Upper lobe of left lung (tissue), 6 donors: ENCODE data around the gene VPS9D1. TPM values are rescaled to one million over a fixed set of nuclear protein-coding genes. Genes with fewer than 3 reads are reported as not detected.

Source experiments
- ATAC-seq, 2 donors: fragments of 200-7000 bp; cut with Tn5 transposase; one replicate each; pipeline ENCODE4 v1.9.1; 2022; ENCODE audit warnings: mild to moderate bottlenecking in 2 of 2, moderate library complexity in 2 of 2; ENCODE audit not compliant: low FRiP score in 2 of 2
- DNase-seq, 2 donors: peaks; one replicate each; pipeline ENCODE4 v3.0.0-alpha.2; 2019 to 2020
- H3K27ac ChIP-seq, 4 donors: fragments of 200-600 bp; sonication (generic); one replicate each; pipeline ENCODE4 v1.5.1; 2016 to 2019
- H3K27me3 ChIP-seq, 4 donors: fragments of 200-600 bp; sonication (generic); one replicate each; pipeline ENCODE4 v1.5.1; 2017 to 2019
- H3K36me3 ChIP-seq, 4 donors: fragments of 200-600 bp; sonication (generic); one replicate each; pipeline ENCODE4 v1.5.1; 2016 to 2019
- H3K4me1 ChIP-seq, 4 donors: fragments of 200-600 bp; sonication (generic); one replicate each; pipeline ENCODE4 v1.5.1; 2018 to 2019
- H3K4me3 ChIP-seq, 4 donors: fragments of 200-600 bp; sonication (generic); one replicate each; pipeline ENCODE4 v1.5.1; 2017 to 2019; ENCODE audit warnings: mild to moderate bottlenecking in 2 of 4, moderate library complexity in 1 of 4
- H3K9me3 ChIP-seq, 4 donors: fragments of 200-600 bp; sonication (generic); one replicate each; pipeline ENCODE4 v1.5.1; 2018 to 2019
- CTCF ChIP-seq, 6 experiments: fragments of 450-650 bp in 4 of 6; fragments of 200-600 bp in 2 of 6; sonication (generic) in 2 of 6; IDR thresholded peaks; one replicate each; pipeline ENCODE4 v1.5.1; 2016 to 2019; ENCODE audit warnings: antibody characterized with exemption in 6 of 6
- EP300 ChIP-seq, 4 donors: sonication (generic); formaldehyde crosslinking; IDR thresholded peaks; one replicate each; pipeline ENCODE4 v1.5.1; 2017; ENCODE audit warnings: antibody characterized with exemption in 4 of 4, control low read depth in 2 of 4
- POLR2A ChIP-seq, 4 donors: fragments of 450-650 bp; IDR thresholded peaks; one replicate each; pipeline ENCODE4 v1.5.1; 2016 to 2017; ENCODE audit warnings: antibody characterized with exemption in 4 of 4, mild to moderate bottlenecking in 2 of 4
- POLR2AphosphoS5 ChIP-seq, 2 donors: sonication (generic); formaldehyde crosslinking; IDR thresholded peaks; one replicate each; pipeline ENCODE4 v1.5.1; 2017; ENCODE audit warnings: antibody characterized with exemption in 2 of 2
- whole genome bisulfite sequencing, 2 donors: methylation state at CpG; one replicate each; pipeline ENCODE4 v1.1.5; 2017 to 2018; 5-methylcytosine and 5-hydroxymethylcytosine counted together
- total RNA-seq, 6 donors: library from RNA; depleted of rRNA in 4 of 6; stranded (reverse); fragments of >200 nt in 4 of 6; gene quantifications; one replicate each; pipeline versions ENCODE4 v1.1.0 to v1.2.1, GENCODE V29; 2016 to 2021
- donor health status: DM: no; HTN: no; CAD: no; lungs with moderate emphysema.
- donor health status: DM: no; HTN: yes; CAD: no; lungs with severe emphysema.

VPS9D1 gene
- total RNA-seq, 6 donors from 2014 or later, result 7.4 to 45.1 (median 20.2) TPM

GRCh38 chr16:89738538-89739317 lies 18.0 kb upstream of the VPS9D1 start:
- DNase-seq (no peak), ATAC-seq (no peak)
- H3K4me1 ChIP-seq, result no peaks in the 10 kb centered on the region
- no peak overlapping the region for H3K27ac ChIP-seq
- TF ChIP-seq POLR2A (IDR thresholded peaks at IDR 0.05) (no peak), EP300 (IDR thresholded peaks at IDR 0.05) (no peak), CTCF (IDR thresholded peaks at IDR 0.05) (no peak), POLR2AphosphoS5 (IDR thresholded peaks at IDR 0.05) (no peak)
- WGBS, 2 donors, result 88 to 90% methylated on average over 13 to 20 of the region's 20 CpGs
- H3K4me3 ChIP-seq, result no peak overlapping the region
- H3K36me3 ChIP-seq, result peaks cover 45 to 78% (median 72%) of the 10 kb centered on the region in 4 donors
- no peaks in the 10 kb centered on the region for H3K27me3 ChIP-seq
- H3K9me3 ChIP-seq, result no peaks in the 10 kb centered on the region

- WGBS, 2 donors, result 90% methylated on average over 9 of the region's 14 CpGs; no CpG with 5 or more reads in 1 of the 2 donors
Observed at GRCh38 chr16:89738072-89738377, 17.3 kb upstream of the VPS9D1 start.

GRCh38 chr16:89737341-89738071 lies 16.8 kb upstream of the VPS9D1 start:
- no peak for ATAC-seq

More at GRCh38 chr16:89738072-89738377, 17.3 kb upstream of the VPS9D1 start:
- no peak for ATAC-seq
- Histone ChIP-seq H3K9me3 (no peaks in the 10 kb centered on the region), H3K27me3 (no peaks in the 10 kb centered on the region), H3K4me3 (no peak overlapping the region), H3K4me1 (no peaks in the 10 kb centered on the region), H3K27ac (no peak overlapping the region), H3K36me3 (peaks cover 52 to 85% (median 79%) of the 10 kb centered on the region in 4 donors)
- TF ChIP-seq EP300 (IDR thresholded peaks at IDR 0.05) (no peak), POLR2A (IDR thresholded peaks at IDR 0.05) (no peak), CTCF (IDR thresholded peaks at IDR 0.05) (no peak), POLR2AphosphoS5 (IDR thresholded peaks at IDR 0.05) (no peak)
- DNase-seq, result no peak

GRCh38 chr16:89736554-89736953 lies 15.9 kb upstream of the VPS9D1 start:
- WGBS, 2 donors, result 94 to 98% methylated on average over 2 to 3 of the region's 3 CpGs
- ATAC-seq, result no peak
- H3K36me3 ChIP-seq, result peaks cover 53 to 99% (median 90%) of the 10 kb centered on the region in 4 donors

More at GRCh38 chr16:89737341-89738071, 16.8 kb upstream of the VPS9D1 start:
- H3K4me3 ChIP-seq, result no peak overlapping the region
- H3K4me1 ChIP-seq, result no peaks in the 10 kb centered on the region
- no peaks in the 10 kb centered on the region for H3K9me3 ChIP-seq
- no peak for DNase-seq
- peaks cover 53 to 90% (median 84%) of the 10 kb centered on the region in 4 donors for H3K36me3 ChIP-seq
- no peaks in the 10 kb centered on the region for H3K27me3 ChIP-seq
- TF ChIP-seq CTCF (IDR thresholded peaks at IDR 0.05), result no peak
- no peak for TF ChIP-seq POLR2AphosphoS5 (IDR thresholded peaks at IDR 0.05)
- no peak for TF ChIP-seq POLR2A (IDR thresholded peaks at IDR 0.05)
- TF ChIP-seq EP300 (IDR thresholded peaks at IDR 0.05), result no peak
- 87 to 90% methylated on average over 19 to 20 of the region's 20 CpGs for WGBS, 2 donors
- H3K27ac ChIP-seq, result no peak overlapping the region

More at GRCh38 chr16:89736554-89736953, 15.9 kb upstream of the VPS9D1 start:
- Histone ChIP-seq H3K27me3 (no peaks in the 10 kb centered on the region), H3K27ac (no peak overlapping the region), H3K4me3 (no peak overlapping the region), H3K9me3 (no peaks in the 10 kb centered on the region), H3K4me1 (no peaks in the 10 kb centered on the region)
- no peak for TF ChIP-seq POLR2AphosphoS5 (IDR thresholded peaks at IDR 0.05)
- no peak for TF ChIP-seq POLR2A (IDR thresholded peaks at IDR 0.05)
- TF ChIP-seq CTCF (IDR thresholded peaks at IDR 0.05), result no peak
- TF ChIP-seq EP300 (IDR thresholded peaks at IDR 0.05), result no peak
- DNase-seq, result no peak
